HepG2 (cell line): Measurements from ENCODE around the gene VPS13D. TPM values are rescaled to one million over a fixed set of nuclear protein-coding genes. Genes with fewer than 3 reads are reported as not detected.

Source experiments
- ATAC-seq: fragments of 200-7000 bp; cut with Tn5 transposase; 3 replicates; pipeline ENCODE4 v1.9.1; 2020; ENCODE audit warnings: mild to moderate bottlenecking, moderate library complexity
- BruUV-seq: library from RNA; stranded (reverse); fragments of 400-500 nt; replicated peaks from 2 replicates; lab custom pipeline; 2021; lab: Mats Ljungman, UMichigan
- CTCF ChIA-PET: fragments of 300-600 bp; formaldehyde crosslinking; extraction: SDS; loops from one replicate; lab custom pipeline; 2021; ENCODE audit warnings: low total read pairs, inconsistent platforms, low intra/inter-chr PET ratio; lab: Yijun Ruan, JAX
- POLR2A ChIA-PET: fragments of 350-600 bp; sonication (Branson Sonifier 250); formaldehyde crosslinking; loops from one replicate; lab custom pipeline; 2020; ENCODE audit warnings: antibody characterized with exemption, inconsistent platforms; lab: Yijun Ruan, JAX
- DNase-seq: peaks from one replicate; pipeline ENCODE4 v3.0.0-alpha.2; 2015; ENCODE audit warnings: low spot score
- FAIRE-seq: peaks from 3 replicates; lab custom pipeline; 2011; peaks lifted over from hg19 to GRCh38; lab: Jason Lieb, UNC
- H2AFZ ChIP-seq: one replicate; pipeline ENCODE4 v1.6.1; 2011; ENCODE audit warnings: low read length, inconsistent platforms
- H3K27ac ChIP-seq: fragments of 300-600 bp; 3 replicates; pipeline ENCODE4 v1.8.0; 2011; ENCODE audit warnings: mixed run types, mild to moderate bottlenecking, mixed read lengths, low read length, inconsistent platforms; ENCODE audit not compliant: insufficient read depth; ENCODE audit errors: extremely low read length
- H3K27me3 ChIP-seq, 2 experiments: fragments of 200-600 bp in 1 of 2; 2 replicates in 1 of 2; 3 replicates in 1 of 2; pipeline versions ENCODE4 v1.6.0 to v1.8.0; 2011; ENCODE audit warnings: low read length in 2 of 2, mild to moderate bottlenecking in 2 of 2, moderate library complexity in 2 of 2, inconsistent platforms in 1 of 2; ENCODE audit not compliant: insufficient read depth in 2 of 2, control insufficient read depth in 1 of 2
- H3K36me3 ChIP-seq, 2 experiments: fragments of 200-600 bp in 1 of 2; replicated peaks in 1 of 2; 2 replicates in 1 of 2; 3 replicates in 1 of 2; pipeline versions ENCODE4 v1.5.1 to v1.8.0; 2011; ENCODE audit warnings: low read length in 2 of 2, inconsistent platforms in 1 of 2; ENCODE audit not compliant: insufficient read depth in 2 of 2, control insufficient read depth in 1 of 2
- H3K4me1 ChIP-seq: 2 replicates; pipeline ENCODE4 v1.5.1; 2012; ENCODE audit warnings: low read length, inconsistent platforms; ENCODE audit not compliant: insufficient read depth
- H3K4me2 ChIP-seq: 2 replicates; pipeline ENCODE4 v1.6.0; 2011; ENCODE audit warnings: low read depth, low read length, inconsistent platforms
- H3K4me3 ChIP-seq, 3 experiments: fragments of 200-600 bp in 1 of 3; sonication (generic), shearing (Covaris generic) in 1 of 3; replicated peaks in 1 of 3; 2 replicates each; pipeline ENCODE4 v1.5.1; 2011 to 2016; ENCODE audit warnings: low read length in 3 of 3, inconsistent platforms in 2 of 3, low read depth in 2 of 3, mild to moderate bottlenecking in 2 of 3, control low read depth in 1 of 3, mixed read lengths in 1 of 3; ENCODE audit not compliant: insufficient read depth in 1 of 3
- H3K79me2 ChIP-seq: one replicate; pipeline ENCODE4 v1.6.1; 2011; ENCODE audit warnings: low read length, inconsistent platforms; ENCODE audit not compliant: insufficient read depth
- H3K9ac ChIP-seq: 2 replicates; pipeline ENCODE4 v1.6.0; 2011; ENCODE audit warnings: mild to moderate bottlenecking, low read depth, low read length, inconsistent platforms; ENCODE audit not compliant: insufficient read depth
- H3K9me3 ChIP-seq: 2 replicates; pipeline ENCODE4 v1.5.1; 2012; ENCODE audit warnings: mild to moderate bottlenecking, low read length
- H4K20me1 ChIP-seq: 2 replicates; pipeline ENCODE4 v1.6.0; 2011; ENCODE audit warnings: inconsistent platforms, mild to moderate bottlenecking, low read length, moderate library complexity; ENCODE audit not compliant: insufficient read depth
- ARID2 ChIP-seq: sonication (generic); formaldehyde crosslinking; IDR thresholded peaks from 2 replicates; pipeline ENCODE4 v1.8.1; 2022; ENCODE audit warnings: mild to moderate bottlenecking, missing genetic modification reagents, borderline replicate concordance
- ATF5 ChIP-seq: sonication (generic); formaldehyde crosslinking; IDR thresholded peaks from 2 replicates; pipeline ENCODE4 v1.4.0; 2020; ENCODE audit warnings: mild to moderate bottlenecking, low read depth, missing genetic modification reagents
- CSRNP2 ChIP-seq: sonication (generic); formaldehyde crosslinking; conservative IDR thresholded peaks from 2 replicates; pipeline ENCODE4 v1.8.0; 2022; ENCODE audit warnings: low read depth, missing genetic modification reagents
- MIER2 ChIP-seq: IDR thresholded peaks from 2 replicates; pipeline ENCODE4 v1.6.1; 2016; ENCODE audit warnings: missing biosample characterization, missing genetic modification reagents
- MTA1 ChIP-seq: sonication (generic); formaldehyde crosslinking; IDR thresholded peaks from 2 replicates; pipeline ENCODE4 v1.4.0; 2020; ENCODE audit warnings: missing genetic modification reagents, mild to moderate bottlenecking, borderline replicate concordance
- NCOA1 ChIP-seq: sonication (generic); formaldehyde crosslinking; IDR thresholded peaks from 2 replicates; pipeline ENCODE4 v1.9.0; 2021; ENCODE audit warnings: missing genetic modification reagents
- NFYB ChIP-seq: sonication (generic); formaldehyde crosslinking; IDR thresholded peaks from 2 replicates; pipeline ENCODE4 v1.4.0; 2020; ENCODE audit warnings: missing genetic modification reagents
- SMARCC2 ChIP-seq: fragments of 450-650 bp; IDR thresholded peaks from 2 replicates; pipeline ENCODE4 v1.6.1; 2017; ENCODE audit warnings: antibody characterized with exemption, mild to moderate bottlenecking
- SP140L ChIP-seq: sonication (generic); formaldehyde crosslinking; IDR thresholded peaks from 2 replicates; pipeline ENCODE4 v1.4.0; 2020; ENCODE audit warnings: missing genetic modification reagents, borderline replicate concordance
- ZBTB38 ChIP-seq: sonication (generic); formaldehyde crosslinking; IDR thresholded peaks from 2 replicates; pipeline ENCODE4 v1.5.1; 2020; ENCODE audit warnings: mild to moderate bottlenecking, missing genetic modification reagents
- ZNF691 ChIP-seq: sonication (generic); formaldehyde crosslinking; IDR thresholded peaks from 2 replicates; pipeline ENCODE4 v1.4.0; 2020; ENCODE audit warnings: missing genetic modification reagents, low read depth, mild to moderate bottlenecking, borderline replicate concordance
- ZNF713 ChIP-seq: sonication (generic); formaldehyde crosslinking; IDR thresholded peaks from 2 replicates; pipeline ENCODE4 v1.4.0; 2020; ENCODE audit warnings: mild to moderate bottlenecking, missing genetic modification reagents
- ZNF782 ChIP-seq: sonication (generic); formaldehyde crosslinking; IDR thresholded peaks from 2 replicates; pipeline ENCODE4 v1.4.0; 2020; ENCODE audit warnings: missing genetic modification reagents, mild to moderate bottlenecking, borderline replicate concordance
- WGBS: methylation state at CpG from one replicate; pipeline ENCODE4 v1.1.6; 2017; ENCODE audit warnings: low lambda C conversion rate; 5-methylcytosine and 5-hydroxymethylcytosine counted together
- in situ Hi-C: cut with HindIII; loops from 2 replicates; pipeline ENCODE4 v1.10.0; 2017; ENCODE audit warnings: low pct_unique_long_range_greater_than_20kb; ENCODE audit not compliant: extremely low pct_ligation_motif_present
- intact Hi-C: fragments of 100-400 bp; cut with micrococcal nuclease; formaldehyde crosslinking; loops from one replicate; pipeline ENCODE4 v1.10.0; 2022; ENCODE audit not compliant: unreplicated experiment
- polyA plus RNA-seq, 8 experiments: library from polyadenylated mRNA; depleted of rRNA in 3 of 8; stranded (reverse) in 7 of 8; unstranded in 1 of 8; fragments of >200 nt; fragmentation: Illumina TruSeq in 4 of 8; extraction: Trizol in 4 of 8; gene quantifications; 2 replicates each; pipeline versions ENCODE4 v1.2.1 to v1.2.3, GENCODE V29; 2011 to 2016; ENCODE audit warnings: low read depth in 4 of 8, missing spikeins in 1 of 8, mixed read lengths in 1 of 8; ENCODE audit not compliant: insufficient read depth in 1 of 8
- total RNA-seq, 5 experiments: library from RNA; depleted of rRNA; stranded (reverse); fragments of >200 nt; fragmentation: Illumina TruSeq; extraction: Trizol; gene quantifications; 2 replicates each; pipeline ENCODE4 v1.2.3, GENCODE V29; 2016; ENCODE audit warnings: low read depth in 1 of 5

Gene VPS13D
- total and polyA plus RNA-seq, 2 of the 13 experiments (the other 11 are each of a cell fraction or from before 2014, with no cell fraction given): 8.6 to 13.9 TPM

GRCh38 chr1:12477314-12477713, 247.5 kb downstream of the VPS13D start:
- DNase-seq (no peak), ATAC-seq (no peak), FAIRE-seq (no peak)
- H3K4me1 ChIP-seq: peaks cover 77% of the 10 kb centered on the region
- ChIA-PET CTCF (no interaction called here), POLR2A (interaction anchor here (0.8 to 6.6 kb wide), 9 partner anchors 10 to 140 kb away, joined by 3 to 72 read pairs (median 8); partner anchors contain the start of gene DHRS3)
- H3K36me3 ChIP-seq: no peaks in the 10 kb centered on the region; a peak in 1 of 5 replicates
- WGBS: 97% methylated on average over 5 of the region's 5 CpGs
- H3K4me2 ChIP-seq: no peak overlapping the region
- peaks cover 9% of the 10 kb centered on the region; the same call in 1 of the 2 replicates for H3K9me3 ChIP-seq
- no peaks in the 10 kb centered on the region for H3K79me2 ChIP-seq
- no peaks in the 10 kb centered on the region for H4K20me1 ChIP-seq
- H3K27me3 ChIP-seq: no peaks in the 10 kb centered on the region
- H3K9ac ChIP-seq: no peak overlapping the region
- H3K4me3 ChIP-seq: no peak overlapping the region
- in situ Hi-C loops: loop anchor here (5.0 kb wide), 1 partner anchor 50 kb away; no protein-coding TSS in a partner anchor
- TF ChIP-seq ARID2 (CRISPR knock-in tag): no peak
- intact Hi-C loops: loop anchor here (5.0 kb wide), 2 partner anchors 70 to 140 kb away; partner anchors contain the start of gene DHRS3
- H3K27ac ChIP-seq: peak overlapping the region; percentile 63
- no peak overlapping the region for H2AFZ ChIP-seq
- BruUV-seq: no TSS peak

- no peaks in the 10 kb centered on the region for H3K27me3 ChIP-seq
- in situ Hi-C loops (loop anchor here (5.0 kb wide), 1 partner anchor 49 kb away; no protein-coding TSS in a partner anchor), intact Hi-C loops (loop anchor here (1.0 to 5.0 kb wide), 3 partner anchors 47 to 139 kb away; partner anchors contain the start of gene DHRS3)
- peak; percentile 98 for ATAC-seq
- peak overlapping the region; percentile 17 for H2AFZ ChIP-seq
- FAIRE-seq: peak; percentile 99
- peaks cover 9% of the 10 kb centered on the region; the same call in 1 of the 2 replicates for H3K9me3 ChIP-seq
- H3K9ac ChIP-seq: peak overlapping the region; percentile 36
- peaks cover 77% of the 10 kb centered on the region for H3K4me1 ChIP-seq
- BruUV-seq: no TSS peak
- H3K27ac ChIP-seq: peak overlapping the region; percentile 63
- H3K4me2 ChIP-seq: peak overlapping the region; percentile 68
- 0% methylated on average over 14 of the region's 19 CpGs for WGBS
- DNase-seq: peak; percentile 99
- H3K36me3 ChIP-seq: no peaks in the 10 kb centered on the region; a peak in 1 of 5 replicates
- no peaks in the 10 kb centered on the region for H4K20me1 ChIP-seq
- CTCF ChIA-PET: no interaction called here
- peak overlapping the region in 1 of 3 experiments; percentile 24; a peak in 2 of 6 replicates for H3K4me3 ChIP-seq
- no peaks in the 10 kb centered on the region for H3K79me2 ChIP-seq
- POLR2A ChIA-PET: interaction anchor here (0.8 to 6.6 kb wide), 12 partner anchors 10 to 139 kb away, joined by 3 to 72 read pairs (median 4); partner anchors contain the start of gene DHRS3
- TF ChIP-seq CSRNP2 (CRISPR knock-in tag): no peak
- TF ChIP-seq ZBTB38 (CRISPR knock-in tag): peak; percentile 86; the same call in 1 of the 2 replicates
- TF ChIP-seq ATF5: no peak
- no peak; the same call in 1 of the 2 replicates for TF ChIP-seq ZNF691 (CRISPR knock-in tag)
- no peak for TF ChIP-seq SMARCC2
- no peak for TF ChIP-seq SP140L (CRISPR knock-in tag)
- no peak for TF ChIP-seq NFYB
- 0 out of 2 replicates have a peak, but pooled peaks have one; percentile 66 for TF ChIP-seq NCOA1 (CRISPR knock-in tag)
- TF ChIP-seq ZNF713: no peak
- no peak; the same call in 1 of the 2 replicates for TF ChIP-seq ZNF782 (CRISPR knock-in tag)
- peak; percentile 67 for TF ChIP-seq MIER2
- peak; percentile 87; the same call in 1 of the 2 replicates for TF ChIP-seq MTA1 (CRISPR knock-in tag)
Observed at GRCh38 chr1:12477936-12478611, 248.2 kb downstream of the VPS13D start.
